Astrocyte (in vitro differentiated cells and primary cell): ENCODE data around the gene L3MBTL4.

Experiments used
- CTCF ChIP-seq: IDR thresholded peaks from 2 replicates; pipeline ENCODE4 v1.5.1; 2011; ENCODE audit warnings: low read depth, mild to moderate bottlenecking, inconsistent platforms, low read length, moderate library complexity; ENCODE audit not compliant: insufficient read depth
- EZH2 ChIP-seq: IDR thresholded peaks from 2 replicates; pipeline ENCODE4 v1.6.1; 2012; ENCODE audit warnings: mild to moderate bottlenecking, low read length, inconsistent platforms; ENCODE audit not compliant: insufficient read depth

- TF ChIP-seq CTCF (no peak), EZH2 (no peak)
Observed at GRCh38 chr18:5961828-5962150, 452.9 kb downstream of the L3MBTL4 start.
